Mesendoderm (in vitro differentiated cells): ENCODE measurements around the gene INAVA.

ENCODE experiments used
- DNase-seq: peaks from one replicate; pipeline ENCODE4 v3.0.0; 2013
- H2AK5ac ChIP-seq: 2 replicates; pipeline ENCODE4 v1.6.1; 2013; ENCODE audit warnings: low read length, inconsistent platforms
- H2BK120ac ChIP-seq: 2 replicates; pipeline ENCODE4 v1.6.1; 2013; ENCODE audit warnings: low read depth, mild to moderate bottlenecking, low read length, moderate library complexity, mixed read lengths
- H2BK15ac ChIP-seq: replicated peaks from 2 replicates; pipeline ENCODE4 v1.6.1; 2013; ENCODE audit warnings: low read depth, mild to moderate bottlenecking, moderate library complexity
- H2BK5ac ChIP-seq: 2 replicates; pipeline ENCODE4 v1.6.1; 2013; ENCODE audit warnings: low read length, inconsistent platforms
- H3K18ac ChIP-seq: 2 replicates; pipeline ENCODE4 v1.6.1; 2013; ENCODE audit warnings: mild to moderate bottlenecking, low read length, mixed read lengths
- H3K23ac ChIP-seq: one replicate; pipeline ENCODE4 v1.6.1; 2013; ENCODE audit warnings: low read length
- H3K27ac ChIP-seq: 2 replicates; pipeline ENCODE4 v1.5.1; 2013; ENCODE audit warnings: low read depth, mild to moderate bottlenecking, inconsistent platforms, low read length, moderate library complexity
- H3K27me3 ChIP-seq: 2 replicates; pipeline ENCODE4 v1.6.1; 2013; ENCODE audit warnings: low read length, control low read depth, mild to moderate bottlenecking, inconsistent platforms; ENCODE audit not compliant: insufficient read depth, poor library complexity
- H3K36me3 ChIP-seq: 2 replicates; pipeline ENCODE4 v1.6.1; 2013; ENCODE audit warnings: low read length, inconsistent platforms; ENCODE audit not compliant: control insufficient read depth, insufficient read depth
- H3K4ac ChIP-seq: one replicate; pipeline ENCODE4 v1.6.1; 2013; ENCODE audit warnings: low read depth, mild to moderate bottlenecking, low read length, moderate library complexity
- H3K4me1 ChIP-seq: 2 replicates; pipeline ENCODE4 v1.6.1; 2013; ENCODE audit warnings: low read depth, low read length, inconsistent platforms; ENCODE audit not compliant: control insufficient read depth
- H3K4me2 ChIP-seq: 2 replicates; pipeline ENCODE4 v1.6.1; 2013; ENCODE audit warnings: low read length
- H3K4me3 ChIP-seq: 2 replicates; pipeline ENCODE4 v1.5.1; 2013; ENCODE audit warnings: mild to moderate bottlenecking, low read length
- H3K56ac ChIP-seq: one replicate; pipeline ENCODE4 v1.6.1; 2013; ENCODE audit warnings: low read length
- H3K79me1 ChIP-seq: 2 replicates; pipeline ENCODE4 v1.6.1; 2013; ENCODE audit warnings: low read length, inconsistent platforms
- H3K79me2 ChIP-seq: 2 replicates; pipeline ENCODE4 v1.6.1; 2013; ENCODE audit warnings: mild to moderate bottlenecking, low read length; ENCODE audit not compliant: control insufficient read depth, insufficient read depth
- H3K9ac ChIP-seq: 2 replicates; pipeline ENCODE4 v1.6.1; 2013; ENCODE audit warnings: low read length, inconsistent platforms
- H4K5ac ChIP-seq: one replicate; pipeline ENCODE4 v1.6.1; 2013; ENCODE audit warnings: low read length
- H4K8ac ChIP-seq: one replicate; pipeline ENCODE4 v1.6.1; 2013; ENCODE audit warnings: low read depth, mild to moderate bottlenecking, control low read depth, low read length, moderate library complexity
- WGBS: extraction: QIAGEN DNeasy Blood & Tissue Kit; methylation state at CpG from one replicate; pipeline ENCODE4 v1.1.7; 2013; ENCODE audit warnings: low lambda C conversion rate, missing lambda C conversion rate; ENCODE audit not compliant: insufficient coverage; ENCODE audit errors: extremely low coverage; 5-methylcytosine and 5-hydroxymethylcytosine counted together

INAVA gene

GRCh38 chr1:200890818-200891773, 3.6 kb upstream of the INAVA start:
- Histone ChIP-seq H2AK5ac (peak overlapping the region; percentile 22), H3K36me3 (no peaks in the 10 kb centered on the region), H2BK5ac (peak overlapping the region; percentile 96), H3K79me2 (peaks cover 41% of the 10 kb centered on the region), H3K4ac (peak overlapping the region; percentile 85), H3K79me1 (peaks cover 14% of the 10 kb centered on the region), H3K27me3 (no peaks in the 10 kb centered on the region), H4K5ac (no peak overlapping the region), H3K4me2 (peak overlapping the region; percentile 78), H3K23ac (no peak overlapping the region), H3K18ac (peak overlapping the region; percentile 84), H3K9ac (peak overlapping the region; percentile 98), H3K56ac (peak overlapping the region; percentile 98), H4K8ac (peak overlapping the region; percentile 7), H3K4me1 (peaks cover 23% of the 10 kb centered on the region), H2BK15ac (no peak overlapping the region), H2BK120ac (peak overlapping the region; percentile 98), H3K4me3 (peak overlapping the region; percentile 60), H3K27ac (peak overlapping the region; percentile 97)
- peak; percentile 97 for DNase-seq
- WGBS, result no CpG with 5 or more reads among the region's 72 CpGs

DNA sequence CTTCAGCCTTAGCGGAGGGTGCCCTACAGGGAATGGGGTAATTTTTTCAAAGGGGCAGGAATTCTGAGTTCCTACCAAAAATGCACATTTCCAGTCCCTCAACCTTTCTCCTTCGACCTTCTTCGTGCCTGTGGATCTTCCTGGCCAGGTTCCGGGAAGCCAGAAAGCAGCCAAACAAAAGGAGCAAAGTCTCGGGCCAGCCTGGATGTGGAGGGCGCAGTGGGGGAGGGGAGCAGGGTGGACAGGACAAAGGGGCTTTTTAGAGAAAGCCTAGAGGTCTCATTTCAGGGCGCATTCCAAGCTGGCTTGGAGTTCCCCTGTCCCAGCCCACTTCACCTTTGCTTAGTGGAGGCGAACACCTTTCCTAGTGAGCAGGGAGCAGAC, 2.9 kb upstream of the INAVA start:
- Histone ChIP-seq H3K4me1 (peaks cover 26% of the 10 kb centered on the region), H3K4ac (peak overlapping the region; percentile 85), H3K4me3 (peak overlapping the region; percentile 60), H4K8ac (no peak overlapping the region), H3K23ac (no peak overlapping the region), H2AK5ac (peak overlapping the region; percentile 22), H3K27me3 (no peaks in the 10 kb centered on the region), H2BK5ac (peak overlapping the region; percentile 70), H2BK15ac (no peak overlapping the region), H3K18ac (peak overlapping the region; percentile 84), H3K79me1 (peaks cover 17% of the 10 kb centered on the region), H3K9ac (peak overlapping the region; percentile 98), H3K79me2 (peaks cover 47% of the 10 kb centered on the region), H4K5ac (no peak overlapping the region), H2BK120ac (peak overlapping the region; percentile 49), H3K56ac (peak overlapping the region; percentile 98), H3K4me2 (peak overlapping the region; percentile 78), H3K27ac (peak overlapping the region; percentile 97), H3K36me3 (no peaks in the 10 kb centered on the region)
- peak; percentile 87 for DNase-seq
- no CpG with 5 or more reads among the region's 8 CpGs for WGBS

- Histone ChIP-seq H2BK120ac (no peak overlapping the region), H3K4me2 (peak overlapping the region; percentile 78), H3K27ac (peak overlapping the region; percentile 97), H3K79me2 (peaks cover 53% of the 10 kb centered on the region), H2BK15ac (no peak overlapping the region), H3K27me3 (no peaks in the 10 kb centered on the region), H2BK5ac (peak overlapping the region; percentile 25), H3K56ac (peak overlapping the region; percentile 98), H3K4me1 (peaks cover 23% of the 10 kb centered on the region), H4K8ac (no peak overlapping the region), H3K18ac (no peak overlapping the region), H3K23ac (no peak overlapping the region), H3K36me3 (no peaks in the 10 kb centered on the region), H3K4ac (peak overlapping the region; percentile 5), H4K5ac (no peak overlapping the region), H3K9ac (peak overlapping the region; percentile 98), H3K4me3 (peak overlapping the region; percentile 60), H2AK5ac (no peak overlapping the region), H3K79me1 (peaks cover 20% of the 10 kb centered on the region)
- no CpG with 5 or more reads among the region's 4 CpGs for WGBS
- DNase-seq, result peak; percentile 40
Observed at GRCh38 chr1:200892546-200892945, 2.2 kb upstream of the INAVA start.

DNA sequence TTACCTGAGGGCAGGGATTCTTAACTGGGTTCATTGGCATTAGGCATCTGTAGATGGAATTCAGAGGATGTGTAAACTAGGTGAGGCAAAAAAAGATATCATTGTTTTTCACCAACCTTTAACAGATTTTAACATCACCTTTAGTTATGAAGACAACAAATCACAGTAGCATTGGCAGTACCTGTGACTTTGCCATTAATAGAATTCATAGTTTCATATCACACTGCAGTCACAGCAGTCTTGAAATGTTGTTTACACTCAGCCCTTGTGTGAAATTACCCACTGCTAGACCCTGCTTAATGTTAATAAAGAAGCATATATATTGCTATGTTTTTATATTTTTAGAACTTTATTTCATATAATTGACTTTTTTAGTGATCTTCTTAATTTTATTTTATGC, 1.7 kb upstream of the INAVA start:
- no peak for DNase-seq
- Histone ChIP-seq H3K79me1 (peaks cover 20% of the 10 kb centered on the region), H4K5ac (no peak overlapping the region), H3K4me3 (no peak overlapping the region), H2AK5ac (no peak overlapping the region), H3K27ac (no peak overlapping the region), H3K23ac (no peak overlapping the region), H3K4ac (no peak overlapping the region), H3K56ac (peak overlapping the region; percentile 98), H2BK15ac (no peak overlapping the region), H4K8ac (no peak overlapping the region), H3K4me1 (peaks cover 23% of the 10 kb centered on the region), H3K79me2 (peaks cover 53% of the 10 kb centered on the region), H3K27me3 (no peaks in the 10 kb centered on the region), H2BK5ac (no peak overlapping the region), H3K36me3 (no peaks in the 10 kb centered on the region), H3K4me2 (peak overlapping the region; percentile 78), H3K18ac (no peak overlapping the region), H3K9ac (peak overlapping the region; percentile 98), H2BK120ac (no peak overlapping the region)

GRCh38 chr1:200893411-200893901, 1.2 kb upstream of the INAVA start:
- Histone ChIP-seq H2BK5ac (peak overlapping the region; percentile 51), H3K27me3 (no peaks in the 10 kb centered on the region), H2BK120ac (no peak overlapping the region), H3K56ac (peak overlapping the region; percentile 79), H3K4me1 (peaks cover 23% of the 10 kb centered on the region), H3K79me2 (peaks cover 53% of the 10 kb centered on the region), H3K4ac (no peak overlapping the region), H3K79me1 (peaks cover 22% of the 10 kb centered on the region), H3K27ac (peak overlapping the region; percentile 15), H3K9ac (peak overlapping the region; percentile 68), H3K36me3 (no peaks in the 10 kb centered on the region), H3K4me2 (peak overlapping the region; percentile 79), H3K23ac (no peak overlapping the region), H3K4me3 (peak overlapping the region; percentile 15), H3K18ac (peak overlapping the region; percentile 1), H2BK15ac (no peak overlapping the region), H2AK5ac (peak overlapping the region; percentile 17), H4K8ac (no peak overlapping the region), H4K5ac (no peak overlapping the region)
- peak; percentile 65 for DNase-seq
- no CpG with 5 or more reads among the region's 6 CpGs for WGBS
